Astrocyte (in vitro differentiated cells and primary cell): ENCODE measurements around the gene ABCA1. TPM values are rescaled to one million over a fixed set of nuclear protein-coding genes. Genes with fewer than 3 reads are reported as not detected.
A peak's percentile ranks its signal among the peaks of the same experiment; 100 is the strongest.
"Not testable (repeated sequence)": the region's sequence is repeated elsewhere in the genome, so short reads cannot be mapped to it uniquely, and the experiment has no call there.

Source experiments
- DNase-seq: peaks from one replicate; pipeline ENCODE4 v3.0.0-alpha.2; 2010; ENCODE audit warnings: low read depth
- FAIRE-seq: peaks from 2 replicates; lab custom pipeline; 2011; peaks lifted over from hg19 to GRCh38; lab: Jason Lieb, UNC
- H2AFZ ChIP-seq: 2 replicates; pipeline ENCODE4 v1.6.0; 2012; ENCODE audit warnings: low read depth, low read length, inconsistent platforms
- H3K27ac ChIP-seq: 2 replicates; pipeline ENCODE4 v1.5.1; 2011; ENCODE audit warnings: low read depth, low read length, inconsistent platforms
- H3K27me3 ChIP-seq: 2 replicates; pipeline ENCODE4 v1.6.0; 2011; ENCODE audit warnings: low read length, inconsistent platforms; ENCODE audit not compliant: insufficient read depth
- H3K36me3 ChIP-seq: 2 replicates; pipeline ENCODE4 v1.5.1; 2011; ENCODE audit warnings: low read length, inconsistent platforms; ENCODE audit not compliant: insufficient read depth
- H3K4me1 ChIP-seq: 2 replicates; pipeline ENCODE4 v1.5.1; 2011; ENCODE audit warnings: low read length, inconsistent platforms; ENCODE audit not compliant: insufficient read depth
- H3K4me2 ChIP-seq: 2 replicates; pipeline ENCODE4 v1.6.0; 2012; ENCODE audit warnings: low read length, inconsistent platforms
- H3K4me3 ChIP-seq: 2 replicates; pipeline ENCODE4 v1.5.1; 2011; ENCODE audit warnings: low read depth, mild to moderate bottlenecking, low read length, inconsistent platforms; ENCODE audit not compliant: insufficient read depth
- H3K79me2 ChIP-seq: 2 replicates; pipeline ENCODE4 v1.6.0; 2012; ENCODE audit warnings: mild to moderate bottlenecking, low read length, inconsistent platforms; ENCODE audit not compliant: insufficient read depth
- H3K9ac ChIP-seq: 2 replicates; pipeline ENCODE4 v1.6.0; 2012; ENCODE audit warnings: mild to moderate bottlenecking, low read length, inconsistent platforms
- H3K9me3 ChIP-seq: 2 replicates; pipeline ENCODE4 v1.5.1; 2012; ENCODE audit warnings: low read depth, mild to moderate bottlenecking, low read length, inconsistent platforms; ENCODE audit not compliant: insufficient read depth
- H4K20me1 ChIP-seq: 2 replicates; pipeline ENCODE4 v1.6.0; 2012; ENCODE audit warnings: low read length, inconsistent platforms; ENCODE audit not compliant: insufficient read depth
- H3K27ac Mint-ChIP-seq: one replicate; pipeline ENCODE4 v1.8.0; 2021; ENCODE audit warnings: mild to moderate bottlenecking, mixed read lengths; ENCODE audit not compliant: unreplicated experiment
- H3K27me3 Mint-ChIP-seq: one replicate; pipeline ENCODE4 v1.8.0; 2021; ENCODE audit warnings: low read depth, mixed read lengths; ENCODE audit not compliant: unreplicated experiment
- H3K36me3 Mint-ChIP-seq: one replicate; pipeline ENCODE4 v1.8.0; 2021; ENCODE audit warnings: low read depth, mixed read lengths; ENCODE audit not compliant: unreplicated experiment
- H3K4me1 Mint-ChIP-seq: one replicate; pipeline ENCODE4 v1.8.0; 2021; ENCODE audit warnings: low read depth, mixed read lengths; ENCODE audit not compliant: unreplicated experiment
- H3K4me3 Mint-ChIP-seq: one replicate; pipeline ENCODE4 v1.8.0; 2021; ENCODE audit warnings: mild to moderate bottlenecking, moderate library complexity, mixed read lengths; ENCODE audit not compliant: unreplicated experiment
- H3K9me3 Mint-ChIP-seq: one replicate; pipeline ENCODE4 v1.8.0; 2021; ENCODE audit warnings: mild to moderate bottlenecking, mixed read lengths; ENCODE audit not compliant: unreplicated experiment
- EZH2 ChIP-seq: IDR thresholded peaks from 2 replicates; pipeline ENCODE4 v1.6.1; 2012; ENCODE audit warnings: mild to moderate bottlenecking, low read length, inconsistent platforms; ENCODE audit not compliant: insufficient read depth
- total RNA-seq: library from RNA; stranded (reverse); gene quantifications from 2 replicates; pipeline ENCODE4 v1.2.1, GENCODE V29; 2021
- TF ChIP-seq, protein P1 (sequence below): IDR thresholded peaks from 2 replicates; pipeline ENCODE4 v1.5.1; 2011; ENCODE audit warnings: low read depth, mild to moderate bottlenecking, inconsistent platforms, low read length, moderate library complexity; ENCODE audit not compliant: insufficient read depth

The ABCA1 gene
- total RNA-seq, 1 donor from 2014 or later: 109 TPM

DNA sequence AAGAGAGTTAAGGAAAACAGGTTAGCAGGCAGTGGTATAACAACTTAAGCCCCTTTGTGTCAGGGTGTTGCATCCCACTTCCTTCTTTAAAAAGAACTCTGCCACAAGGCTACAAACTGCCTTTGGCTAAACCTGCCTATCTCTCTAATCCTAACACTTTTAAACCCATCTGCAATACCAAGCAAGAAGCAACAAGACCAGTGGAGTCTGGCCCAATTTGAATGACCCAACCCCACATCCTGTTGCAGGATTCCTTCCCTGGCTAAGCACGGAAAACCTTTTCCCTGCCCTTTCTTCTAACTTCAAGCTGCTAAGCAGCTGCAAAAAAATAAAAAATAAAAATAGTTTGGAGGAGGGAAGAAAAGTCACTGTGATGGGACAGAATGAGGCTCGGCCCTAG is 27.1 kb downstream of the ABCA1 start:
- no peak overlapping the region for H3K9ac ChIP-seq
- H3K4me1 ChIP-seq: peaks cover 19% of the 10 kb centered on the region
- H3K4me3 ChIP-seq: no peak overlapping the region
- no peak overlapping the region for H2AFZ ChIP-seq
- no peaks in the 10 kb centered on the region for H3K9me3 ChIP-seq
- no peaks in the 10 kb centered on the region for H3K36me3 ChIP-seq
- peaks cover 56% of the 10 kb centered on the region for H3K4me1 Mint-ChIP-seq
- peaks cover 65% of the 10 kb centered on the region for H4K20me1 ChIP-seq
- TF ChIP-seq, protein P1, sequence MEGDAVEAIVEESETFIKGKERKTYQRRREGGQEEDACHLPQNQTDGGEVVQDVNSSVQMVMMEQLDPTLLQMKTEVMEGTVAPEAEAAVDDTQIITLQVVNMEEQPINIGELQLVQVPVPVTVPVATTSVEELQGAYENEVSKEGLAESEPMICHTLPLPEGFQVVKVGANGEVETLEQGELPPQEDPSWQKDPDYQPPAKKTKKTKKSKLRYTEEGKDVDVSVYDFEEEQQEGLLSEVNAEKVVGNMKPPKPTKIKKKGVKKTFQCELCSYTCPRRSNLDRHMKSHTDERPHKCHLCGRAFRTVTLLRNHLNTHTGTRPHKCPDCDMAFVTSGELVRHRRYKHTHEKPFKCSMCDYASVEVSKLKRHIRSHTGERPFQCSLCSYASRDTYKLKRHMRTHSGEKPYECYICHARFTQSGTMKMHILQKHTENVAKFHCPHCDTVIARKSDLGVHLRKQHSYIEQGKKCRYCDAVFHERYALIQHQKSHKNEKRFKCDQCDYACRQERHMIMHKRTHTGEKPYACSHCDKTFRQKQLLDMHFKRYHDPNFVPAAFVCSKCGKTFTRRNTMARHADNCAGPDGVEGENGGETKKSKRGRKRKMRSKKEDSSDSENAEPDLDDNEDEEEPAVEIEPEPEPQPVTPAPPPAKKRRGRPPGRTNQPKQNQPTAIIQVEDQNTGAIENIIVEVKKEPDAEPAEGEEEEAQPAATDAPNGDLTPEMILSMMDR: no peak
- TF ChIP-seq EZH2: no peak
- DNase-seq (no peak), FAIRE-seq (no peak)
- H3K27me3 ChIP-seq: no peaks in the 10 kb centered on the region
- no peak overlapping the region for H3K27ac ChIP-seq
- H3K36me3 Mint-ChIP-seq: peaks cover 20% of the 10 kb centered on the region
- H3K27me3 Mint-ChIP-seq: no peaks in the 10 kb centered on the region
- H3K9me3 Mint-ChIP-seq: no peaks in the 10 kb centered on the region
- no peak overlapping the region for H3K4me3 Mint-ChIP-seq
- peak overlapping the region; percentile 8 for H3K27ac Mint-ChIP-seq
- H3K4me2 ChIP-seq: no peak overlapping the region
- peaks cover 26% of the 10 kb centered on the region for H3K79me2 ChIP-seq

DNA sequence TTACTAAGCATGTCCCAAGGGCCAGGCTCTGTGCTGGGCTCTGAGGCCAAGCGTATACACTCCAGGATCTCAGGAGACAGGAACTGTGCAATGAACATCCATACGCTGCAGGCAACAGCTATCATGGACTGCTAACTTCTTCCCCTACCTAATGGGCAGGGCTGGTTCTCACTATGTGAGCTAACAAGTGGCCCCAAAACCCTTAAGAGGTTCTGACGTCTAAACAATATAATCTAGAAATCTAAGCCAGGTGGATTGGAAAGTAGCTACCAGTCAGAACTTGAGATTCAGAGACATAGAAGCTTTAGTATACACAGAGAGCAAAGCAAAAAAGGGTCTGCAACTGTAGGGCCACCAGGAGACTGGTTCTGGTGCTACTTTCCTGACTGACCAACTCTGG is 27.6 kb downstream of the ABCA1 start:
- Mint-ChIP-seq H3K4me3 (no peak overlapping the region), H3K4me1 (peaks cover 56% of the 10 kb centered on the region), H3K36me3 (peaks cover 20% of the 10 kb centered on the region), H3K9me3 (no peaks in the 10 kb centered on the region), H3K27me3 (no peaks in the 10 kb centered on the region), H3K27ac (no peak overlapping the region)
- H3K4me3 ChIP-seq: no peak overlapping the region
- TF ChIP-seq, protein P1: no peak
- no peak for TF ChIP-seq EZH2
- H3K9ac ChIP-seq: no peak overlapping the region
- no peaks in the 10 kb centered on the region for H3K27me3 ChIP-seq
- FAIRE-seq (no peak), DNase-seq (no peak)
- no peak overlapping the region for H2AFZ ChIP-seq
- no peaks in the 10 kb centered on the region for H3K36me3 ChIP-seq
- no peak overlapping the region for H3K4me2 ChIP-seq
- peaks cover 60% of the 10 kb centered on the region for H4K20me1 ChIP-seq
- H3K4me1 ChIP-seq: peaks cover 18% of the 10 kb centered on the region
- peaks cover 21% of the 10 kb centered on the region for H3K79me2 ChIP-seq
- H3K9me3 ChIP-seq: no peaks in the 10 kb centered on the region
- H3K27ac ChIP-seq: no peak overlapping the region

DNA sequence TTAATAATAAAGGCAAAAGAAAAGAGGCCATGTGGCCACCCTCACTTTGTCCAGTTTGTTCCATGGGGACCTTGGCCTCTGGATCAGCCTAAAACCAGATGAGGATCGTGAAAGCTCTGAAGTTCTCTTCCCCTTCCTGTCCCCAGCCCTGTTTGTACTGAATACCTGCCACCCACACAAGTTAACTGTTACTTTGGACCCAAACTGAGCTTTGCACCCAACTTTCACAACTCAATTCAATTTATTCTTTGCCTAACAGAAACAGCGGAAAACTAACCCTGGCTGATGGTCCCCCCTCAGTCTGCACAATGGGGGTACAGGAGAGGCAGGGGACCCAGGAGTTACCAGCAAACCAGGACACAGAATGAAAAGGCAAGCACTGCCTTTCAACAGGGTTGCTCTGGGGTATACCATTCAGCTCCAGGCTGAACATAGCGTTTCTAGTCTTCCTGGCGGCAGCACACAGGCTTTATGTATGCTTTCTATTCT is 28.2 kb downstream of the ABCA1 start:
- H4K20me1 ChIP-seq: peaks cover 60% of the 10 kb centered on the region
- H3K9me3 ChIP-seq: no peaks in the 10 kb centered on the region
- FAIRE-seq (no peak), DNase-seq (no peak)
- no peak overlapping the region for H3K27ac Mint-ChIP-seq
- H3K27me3 ChIP-seq: no peaks in the 10 kb centered on the region
- TF ChIP-seq EZH2: no peak
- TF ChIP-seq, protein P1: no peak
- no peaks in the 10 kb centered on the region for H3K27me3 Mint-ChIP-seq
- no peaks in the 10 kb centered on the region for H3K36me3 ChIP-seq
- no peak overlapping the region for H3K4me2 ChIP-seq
- H3K9me3 Mint-ChIP-seq: no peaks in the 10 kb centered on the region
- H3K4me3 Mint-ChIP-seq: no peak overlapping the region
- H3K9ac ChIP-seq: no peak overlapping the region
- peaks cover 51% of the 10 kb centered on the region for H3K4me1 Mint-ChIP-seq
- H2AFZ ChIP-seq: no peak overlapping the region
- peaks cover 21% of the 10 kb centered on the region for H3K4me1 ChIP-seq
- H3K36me3 Mint-ChIP-seq: peaks cover 18% of the 10 kb centered on the region
- H3K79me2 ChIP-seq: peaks cover 20% of the 10 kb centered on the region
- no peak overlapping the region for H3K4me3 ChIP-seq
- H3K27ac ChIP-seq: no peak overlapping the region

DNA sequence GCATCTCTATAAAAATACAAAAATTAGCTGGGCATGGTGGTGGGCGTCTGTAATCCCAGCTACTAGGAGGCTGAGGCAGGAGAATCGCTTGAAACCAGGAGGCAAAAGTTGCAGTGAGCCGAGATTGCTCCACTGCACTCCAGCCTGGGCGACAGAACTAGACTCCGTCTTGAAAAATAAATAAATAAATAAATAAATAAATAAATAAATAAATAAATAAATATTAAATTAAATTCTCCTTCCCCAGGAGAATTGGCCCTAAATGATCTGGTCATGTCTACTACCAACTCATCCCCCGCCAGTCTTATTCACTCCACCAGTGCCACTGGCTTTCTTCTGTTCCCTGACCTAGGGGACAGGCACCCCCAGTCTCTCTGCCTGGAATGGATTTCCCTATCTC is 29.6 kb downstream of the ABCA1 start:
- not testable (repeated sequence) for H3K27me3 ChIP-seq, H3K4me3 ChIP-seq, H3K9me3 ChIP-seq, H3K27ac ChIP-seq, H3K4me2 ChIP-seq, H2AFZ ChIP-seq, FAIRE-seq, H3K36me3 ChIP-seq, H3K27ac Mint-ChIP-seq, H3K9ac ChIP-seq, DNase-seq, H3K27me3 Mint-ChIP-seq, H3K9me3 Mint-ChIP-seq, H3K4me3 Mint-ChIP-seq
- Mint-ChIP-seq H3K4me1 (peaks cover 48% of the 10 kb centered on the region), H3K36me3 (peaks cover 19% of the 10 kb centered on the region)
- Histone ChIP-seq H4K20me1 (peaks cover 62% of the 10 kb centered on the region), H3K4me1 (peaks cover 14% of the 10 kb centered on the region), H3K79me2 (peaks cover 29% of the 10 kb centered on the region)
